K562 (cell line): ENCODE measurements around the gene PLK5. TPM values are rescaled to one million over a fixed set of nuclear protein-coding genes. Genes with fewer than 3 reads are reported as not detected.

Source experiments
- DPF2 ChIP-seq: fragments of 450-650 bp; IDR thresholded peaks from 2 replicates; pipeline ENCODE4 v1.6.1; 2016
- EHMT2 ChIP-seq: fragments of 450-650 bp; IDR thresholded peaks from 2 replicates; pipeline ENCODE4 v1.6.1; 2018; ENCODE audit warnings: antibody characterized with exemption
- ERF ChIP-seq: fragments of 450-650 bp; formaldehyde crosslinking; IDR thresholded peaks from 2 replicates; pipeline ENCODE4 v1.4.0; 2020; ENCODE audit warnings: mild to moderate bottlenecking, mixed read lengths
- FOXK1 ChIP-seq: sonication (generic); formaldehyde crosslinking; IDR thresholded peaks from 2 replicates; pipeline ENCODE4 v1.8.0; 2022; ENCODE audit warnings: missing genetic modification reagents, mild to moderate bottlenecking, borderline replicate concordance
- NBN ChIP-seq: fragments of 450-650 bp; IDR thresholded peaks from 2 replicates; pipeline ENCODE4 v1.6.1; 2016; ENCODE audit warnings: low read depth, mild to moderate bottlenecking
- NCOA1 ChIP-seq: fragments of 450-650 bp; IDR thresholded peaks from 2 replicates; pipeline ENCODE4 v1.6.1; 2016; ENCODE audit warnings: low read depth
- PHB2 ChIP-seq: fragments of 450-650 bp; IDR thresholded peaks from 2 replicates; pipeline ENCODE4 v1.6.1; 2017; ENCODE audit warnings: low read depth
- POLR2G ChIP-seq: fragments of 200-400 bp; formaldehyde crosslinking; IDR thresholded peaks from 2 replicates; pipeline ENCODE4 v1.6.1; 2017; ENCODE audit warnings: low read depth, mild to moderate bottlenecking, antibody characterized with exemption, low read length, moderate library complexity
- SAFB ChIP-seq: fragments of 200-400 bp; formaldehyde crosslinking; IDR thresholded peaks from 2 replicates; pipeline ENCODE4 v1.6.1; 2017; ENCODE audit warnings: low read depth, low read length, borderline replicate concordance
- SAFB2 ChIP-seq: fragments of 200-400 bp; formaldehyde crosslinking; IDR thresholded peaks from 2 replicates; pipeline ENCODE4 v1.6.1; 2018; ENCODE audit warnings: borderline replicate concordance, low read length, low read depth, moderate library complexity; ENCODE audit not compliant: severe bottlenecking
- THRAP3 ChIP-seq: fragments of 450-650 bp; IDR thresholded peaks from 2 replicates; pipeline ENCODE4 v1.6.1; 2016; ENCODE audit warnings: mild to moderate bottlenecking, inconsistent platforms, borderline replicate concordance
- TRIM28 ChIP-seq: fragments of 450-650 bp; IDR thresholded peaks from 2 replicates; pipeline ENCODE4 v1.6.1; 2017
- TSC22D4 ChIP-seq: fragments of 450-650 bp; IDR thresholded peaks from 2 replicates; pipeline ENCODE4 v1.6.1; 2016; ENCODE audit warnings: missing genetic modification characterization, missing biosample characterization, control low read depth
- ZSCAN32 ChIP-seq: fragments of 450-650 bp; formaldehyde crosslinking; IDR thresholded peaks from 2 replicates; pipeline ENCODE4 v1.4.0; 2020; ENCODE audit warnings: mild to moderate bottlenecking, moderate library complexity
- polyA plus RNA-seq, 8 experiments: library from polyadenylated mRNA; depleted of rRNA in 4 of 8; stranded (reverse) in 5 of 8; unstranded in 3 of 8; fragments of >200 nt; fragmentation: Nextera tagmentation in 2 of 8; fragmentation: Illumina TruSeq in 1 of 8; extraction: Ambion mirVana in 2 of 8; extraction: Trizol in 1 of 8; gene quantifications; 2 replicates each; pipeline versions ENCODE4 v1.2.1 to v1.2.3, GENCODE V29; 2011 to 2014; ENCODE audit warnings: inconsistent platforms in 1 of 8, missing spikeins in 1 of 8
- total RNA-seq, 7 experiments: library from RNA; depleted of rRNA in 6 of 7; stranded (reverse); fragments of >200 nt in 6 of 7; fragmentation: Illumina TruSeq in 2 of 7; extraction: Trizol in 2 of 7; gene quantifications; 2 replicates each; pipeline versions ENCODE4 v1.2.1 to v1.2.3, GENCODE V29; 2011 to 2021; ENCODE audit warnings: low replicate concordance in 1 of 7
- TF ChIP-seq, protein P1 (sequence below): IDR thresholded peaks from 2 replicates; pipeline ENCODE4 v1.6.1; 2012; ENCODE audit warnings: low read depth, low read length, improper control_type of control experiment, borderline replicate concordance
- TF ChIP-seq, protein P2 (sequence below): sonication (generic); formaldehyde crosslinking; IDR thresholded peaks from 2 replicates; pipeline ENCODE4 v1.8.0; 2022; ENCODE audit warnings: mild to moderate bottlenecking, missing genetic modification reagents
- TF ChIP-seq, protein P3 (sequence below): fragments of 250-450 bp; sonication (Bioruptor Pico); IDR thresholded peaks from 2 replicates; pipeline ENCODE4 v1.8.0; 2021; ENCODE audit warnings: moderate library complexity, mild to moderate bottlenecking, inconsistent platforms
- TF ChIP-seq, protein P4 (sequence below): sonication (generic); formaldehyde crosslinking; IDR thresholded peaks from 2 replicates; pipeline ENCODE4 v1.4.0; 2020; ENCODE audit warnings: mild to moderate bottlenecking, missing genetic modification reagents
- TF ChIP-seq, protein P5 (sequence below): sonication (generic); formaldehyde crosslinking; IDR thresholded peaks from 2 replicates; pipeline ENCODE4 v1.8.0; 2022; ENCODE audit warnings: mild to moderate bottlenecking, low read depth, missing genetic modification reagents
- TF ChIP-seq, protein P6 (sequence below), 2 experiments: fragments of 450-650 bp; IDR thresholded peaks; 2 replicates each; pipeline ENCODE4 v1.6.1; 2016

The PLK5 gene
- total and polyA plus RNA-seq, 9 of the 15 experiments (the other 6 are each of a cell fraction or from before 2014, with no cell fraction given), result 0.04 to 0.23 (median 0.11) TPM; not detected in 5

DNA sequence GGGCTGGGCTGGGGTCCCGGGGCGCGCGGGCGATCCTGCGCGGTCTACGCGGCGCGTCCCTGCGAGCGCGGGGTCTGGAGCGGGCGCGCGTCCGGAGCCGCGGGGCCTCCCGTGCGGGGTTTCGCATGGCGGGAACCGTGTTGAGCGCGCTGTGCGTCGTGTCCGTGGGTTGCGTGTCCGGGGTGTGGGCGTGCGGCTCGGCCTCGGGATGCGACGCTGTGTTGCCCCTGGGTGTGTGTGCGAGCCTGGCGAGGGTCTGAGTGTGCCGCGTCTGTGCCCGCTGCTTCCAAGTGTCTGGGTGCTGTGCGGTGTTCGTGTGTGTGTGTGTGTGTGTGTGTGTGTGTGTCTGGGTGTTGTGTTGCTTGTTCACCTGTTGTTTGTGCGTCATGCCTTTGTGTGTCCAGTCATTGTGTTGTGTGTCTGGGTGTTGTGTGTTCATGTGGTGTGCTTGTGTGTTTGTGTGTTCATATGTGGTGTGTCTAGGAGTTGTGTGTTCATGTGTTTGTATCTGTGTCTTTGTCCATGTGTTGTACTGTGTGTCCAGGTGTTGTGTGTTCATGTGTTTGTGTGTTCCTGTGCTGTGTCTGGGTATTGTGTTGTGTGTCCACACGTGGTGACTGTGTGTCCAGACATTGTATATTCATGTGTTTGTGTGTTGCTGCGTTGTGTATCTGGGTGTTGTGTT is 552 bp downstream of the PLK5 start (continued):
- TF ChIP-seq, protein P1, sequence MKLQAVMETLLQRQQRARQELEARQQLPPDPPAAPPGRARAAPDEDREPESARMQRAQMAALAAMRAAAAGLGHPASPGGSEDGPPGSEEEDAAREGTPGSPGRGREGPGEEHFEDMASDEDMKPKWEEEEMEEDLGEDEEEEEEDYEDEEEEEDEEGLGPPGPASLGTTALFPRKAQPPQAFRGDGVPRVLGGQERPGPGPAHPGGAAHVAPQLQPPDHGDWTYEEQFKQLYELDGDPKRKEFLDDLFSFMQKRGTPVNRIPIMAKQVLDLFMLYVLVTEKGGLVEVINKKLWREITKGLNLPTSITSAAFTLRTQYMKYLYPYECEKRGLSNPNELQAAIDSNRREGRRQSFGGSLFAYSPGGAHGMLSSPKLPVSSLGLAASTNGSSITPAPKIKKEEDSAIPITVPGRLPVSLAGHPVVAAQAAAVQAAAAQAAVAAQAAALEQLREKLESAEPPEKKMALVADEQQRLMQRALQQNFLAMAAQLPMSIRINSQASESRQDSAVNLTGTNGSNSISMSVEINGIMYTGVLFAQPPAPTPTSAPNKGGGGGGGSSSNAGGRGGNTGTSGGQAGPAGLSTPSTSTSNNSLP, result no peak
- no peak for TF ChIP-seq SAFB2
- TF ChIP-seq PHB2, result 0 out of 2 replicates have a peak, but pooled peaks have one; percentile 29
- TF ChIP-seq POLR2G, result peak; percentile 4; the same call in 1 of the 2 replicates
- TF ChIP-seq, protein P2, sequence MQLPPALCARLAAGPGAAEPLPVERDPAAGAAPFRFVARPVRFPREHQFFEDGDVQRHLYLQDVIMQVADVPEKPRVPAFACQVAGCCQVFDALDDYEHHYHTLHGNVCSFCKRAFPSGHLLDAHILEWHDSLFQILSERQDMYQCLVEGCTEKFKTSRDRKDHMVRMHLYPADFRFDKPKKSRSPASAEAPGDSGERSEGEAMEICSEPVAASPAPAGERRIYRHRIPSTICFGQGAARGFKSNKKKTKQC (CRISPR knock-in tag), result 0 out of 2 replicates have a peak, but pooled peaks have one; percentile 20
- TF ChIP-seq, protein P3, sequence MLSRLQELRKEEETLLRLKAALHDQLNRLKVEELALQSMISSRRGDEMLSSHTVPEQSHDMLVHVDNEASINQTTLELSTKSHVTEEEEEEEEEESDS (CRISPR knock-in tag), result no peak
- TF ChIP-seq EHMT2, result peak; percentile 36; the same call in 1 of the 2 replicates
- no peak for TF ChIP-seq ZSCAN32 (CRISPR knock-in tag)
- peak; percentile 49; the same call in 1 of the 2 replicates for TF ChIP-seq DPF2
- peak; percentile 88 for TF ChIP-seq THRAP3
- no peak for TF ChIP-seq ERF (CRISPR knock-in tag)
- TF ChIP-seq, protein P4, sequence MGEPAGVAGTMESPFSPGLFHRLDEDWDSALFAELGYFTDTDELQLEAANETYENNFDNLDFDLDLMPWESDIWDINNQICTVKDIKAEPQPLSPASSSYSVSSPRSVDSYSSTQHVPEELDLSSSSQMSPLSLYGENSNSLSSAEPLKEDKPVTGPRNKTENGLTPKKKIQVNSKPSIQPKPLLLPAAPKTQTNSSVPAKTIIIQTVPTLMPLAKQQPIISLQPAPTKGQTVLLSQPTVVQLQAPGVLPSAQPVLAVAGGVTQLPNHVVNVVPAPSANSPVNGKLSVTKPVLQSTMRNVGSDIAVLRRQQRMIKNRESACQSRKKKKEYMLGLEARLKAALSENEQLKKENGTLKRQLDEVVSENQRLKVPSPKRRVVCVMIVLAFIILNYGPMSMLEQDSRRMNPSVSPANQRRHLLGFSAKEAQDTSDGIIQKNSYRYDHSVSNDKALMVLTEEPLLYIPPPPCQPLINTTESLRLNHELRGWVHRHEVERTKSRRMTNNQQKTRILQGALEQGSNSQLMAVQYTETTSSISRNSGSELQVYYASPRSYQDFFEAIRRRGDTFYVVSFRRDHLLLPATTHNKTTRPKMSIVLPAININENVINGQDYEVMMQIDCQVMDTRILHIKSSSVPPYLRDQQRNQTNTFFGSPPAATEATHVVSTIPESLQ (CRISPR knock-in tag), result no peak
- TF ChIP-seq SAFB, result peak; percentile 89
- no peak; the same call in 1 of the 2 replicates for TF ChIP-seq TSC22D4 (tag)
- TF ChIP-seq, protein P5, sequence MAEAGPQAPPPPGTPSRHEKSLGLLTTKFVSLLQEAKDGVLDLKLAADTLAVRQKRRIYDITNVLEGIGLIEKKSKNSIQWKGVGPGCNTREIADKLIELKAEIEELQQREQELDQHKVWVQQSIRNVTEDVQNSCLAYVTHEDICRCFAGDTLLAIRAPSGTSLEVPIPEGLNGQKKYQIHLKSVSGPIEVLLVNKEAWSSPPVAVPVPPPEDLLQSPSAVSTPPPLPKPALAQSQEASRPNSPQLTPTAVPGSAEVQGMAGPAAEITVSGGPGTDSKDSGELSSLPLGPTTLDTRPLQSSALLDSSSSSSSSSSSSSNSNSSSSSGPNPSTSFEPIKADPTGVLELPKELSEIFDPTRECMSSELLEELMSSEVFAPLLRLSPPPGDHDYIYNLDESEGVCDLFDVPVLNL, result no peak
- TF ChIP-seq FOXK1 (CRISPR knock-in tag), result 0 out of 2 replicates have a peak, but pooled peaks have one; percentile 46
- no peak for TF ChIP-seq TRIM28
- peak; percentile 26; the same call in 1 of the 2 replicates for TF ChIP-seq NCOA1
- 0 out of 2 replicates have a peak, but pooled peaks have one; percentile 23 for TF ChIP-seq NBN
- TF ChIP-seq, protein P6, sequence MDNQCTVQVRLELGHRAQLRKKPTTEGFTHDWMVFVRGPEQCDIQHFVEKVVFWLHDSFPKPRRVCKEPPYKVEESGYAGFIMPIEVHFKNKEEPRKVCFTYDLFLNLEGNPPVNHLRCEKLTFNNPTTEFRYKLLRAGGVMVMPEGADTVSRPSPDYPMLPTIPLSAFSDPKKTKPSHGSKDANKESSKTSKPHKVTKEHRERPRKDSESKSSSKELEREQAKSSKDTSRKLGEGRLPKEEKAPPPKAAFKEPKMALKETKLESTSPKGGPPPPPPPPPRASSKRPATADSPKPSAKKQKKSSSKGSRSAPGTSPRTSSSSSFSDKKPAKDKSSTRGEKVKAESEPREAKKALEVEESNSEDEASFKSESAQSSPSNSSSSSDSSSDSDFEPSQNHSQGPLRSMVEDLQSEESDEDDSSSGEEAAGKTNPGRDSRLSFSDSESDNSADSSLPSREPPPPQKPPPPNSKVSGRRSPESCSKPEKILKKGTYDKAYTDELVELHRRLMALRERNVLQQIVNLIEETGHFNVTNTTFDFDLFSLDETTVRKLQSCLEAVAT (IDR thresholded peaks at IDR 0.05), result peak; percentile 58 to 68; a peak in 1 of 4 replicates
